T-helper 1 cell treated with Interleukin-12 subunit alpha and Interleukin-12 subunit beta and Interleukin-4 antibody, amounts not matched to agents 30 μg/mL and 1 μg/mL, for 36 hours (primary cell): Measurements from ENCODE around the gene RAI1.

Experiments
- H3K27ac Mint-ChIP-seq: one replicate; pipeline ENCODE4 v1.8.0; 2021; ENCODE audit warnings: mild to moderate bottlenecking, mixed read lengths
- H3K27me3 Mint-ChIP-seq: one replicate; pipeline ENCODE4 v1.8.0; 2021; ENCODE audit warnings: low read depth, mixed read lengths
- H3K36me3 Mint-ChIP-seq: one replicate; pipeline ENCODE4 v1.8.0; 2021; ENCODE audit warnings: low read depth, mixed read lengths
- H3K4me1 Mint-ChIP-seq: one replicate; pipeline ENCODE4 v1.8.0; 2021; ENCODE audit warnings: low read depth, mixed read lengths
- H3K4me3 Mint-ChIP-seq: one replicate; pipeline ENCODE4 v1.8.0; 2021; ENCODE audit warnings: mild to moderate bottlenecking, moderate library complexity, mixed read lengths
- H3K9me3 Mint-ChIP-seq: one replicate; pipeline ENCODE4 v1.8.0; 2021; ENCODE audit warnings: mixed read lengths

Gene RAI1

DNA sequence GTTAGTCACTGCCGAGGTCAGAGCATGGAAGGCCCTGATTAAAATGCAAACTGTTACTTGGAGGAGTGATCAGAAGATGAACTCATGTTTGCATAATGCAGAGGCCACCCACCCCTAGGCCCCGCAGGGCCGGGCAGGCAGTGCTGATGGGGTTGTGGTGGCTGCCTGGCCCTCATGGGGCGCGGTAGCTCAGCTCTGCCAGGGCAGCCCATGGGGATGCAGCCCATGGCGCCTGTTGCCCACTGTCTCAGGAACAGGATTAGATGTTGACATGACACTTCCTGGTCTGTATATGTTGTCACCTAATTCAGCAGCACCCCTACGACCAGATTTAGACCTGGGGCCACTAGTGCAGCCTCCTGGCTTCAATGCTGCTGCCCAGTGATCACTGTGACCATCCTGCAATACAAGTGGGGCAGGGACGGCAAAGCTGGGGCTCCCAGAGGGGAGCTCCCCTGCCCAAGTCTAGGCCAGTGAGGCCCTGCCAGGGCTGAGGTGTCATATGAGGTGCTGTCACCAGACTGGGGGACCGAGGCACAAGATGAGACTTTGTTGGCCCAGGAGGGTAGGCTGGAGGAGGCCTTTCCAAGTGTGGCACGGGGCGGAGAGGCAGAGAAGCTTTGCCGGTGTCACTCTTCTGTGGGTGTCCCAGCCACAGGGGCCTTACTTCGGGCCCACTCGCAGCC is 49.1 kb downstream of the RAI1 start:
- peaks cover 5% of the 10 kb centered on the region for H3K27me3 Mint-ChIP-seq
- H3K4me1 Mint-ChIP-seq = peaks cover 21% of the 10 kb centered on the region
- no peak overlapping the region for H3K27ac Mint-ChIP-seq
- H3K9me3 Mint-ChIP-seq = no peaks in the 10 kb centered on the region
- no peak overlapping the region for H3K4me3 Mint-ChIP-seq
- peaks cover 5% of the 10 kb centered on the region for H3K36me3 Mint-ChIP-seq

DNA sequence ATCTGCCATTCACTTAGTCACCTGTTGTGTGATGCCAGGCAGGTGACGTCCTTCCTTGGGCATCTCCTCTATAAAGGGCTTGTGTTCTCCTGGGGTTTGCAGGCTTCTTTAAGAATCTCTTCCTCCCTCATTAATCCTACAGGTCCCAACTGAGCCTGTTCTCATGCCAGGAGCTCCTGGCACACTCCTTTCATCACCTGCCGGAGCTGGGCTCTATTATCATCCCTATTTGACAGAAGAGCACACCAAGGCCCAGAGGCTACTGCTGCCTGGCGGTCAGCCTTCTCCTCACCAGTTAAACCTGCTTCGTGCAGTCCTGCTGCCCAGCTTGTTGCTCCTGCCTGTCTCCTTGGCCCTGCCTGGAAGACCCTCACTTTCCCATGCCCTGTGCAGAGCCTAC is 51.2 kb downstream of the RAI1 start:
- peaks cover 13% of the 10 kb centered on the region for H3K4me1 Mint-ChIP-seq
- no peaks in the 10 kb centered on the region for H3K27me3 Mint-ChIP-seq
- no peak overlapping the region for H3K4me3 Mint-ChIP-seq
- no peaks in the 10 kb centered on the region for H3K9me3 Mint-ChIP-seq
- no peak overlapping the region for H3K27ac Mint-ChIP-seq
- H3K36me3 Mint-ChIP-seq = no peaks in the 10 kb centered on the region

DNA sequence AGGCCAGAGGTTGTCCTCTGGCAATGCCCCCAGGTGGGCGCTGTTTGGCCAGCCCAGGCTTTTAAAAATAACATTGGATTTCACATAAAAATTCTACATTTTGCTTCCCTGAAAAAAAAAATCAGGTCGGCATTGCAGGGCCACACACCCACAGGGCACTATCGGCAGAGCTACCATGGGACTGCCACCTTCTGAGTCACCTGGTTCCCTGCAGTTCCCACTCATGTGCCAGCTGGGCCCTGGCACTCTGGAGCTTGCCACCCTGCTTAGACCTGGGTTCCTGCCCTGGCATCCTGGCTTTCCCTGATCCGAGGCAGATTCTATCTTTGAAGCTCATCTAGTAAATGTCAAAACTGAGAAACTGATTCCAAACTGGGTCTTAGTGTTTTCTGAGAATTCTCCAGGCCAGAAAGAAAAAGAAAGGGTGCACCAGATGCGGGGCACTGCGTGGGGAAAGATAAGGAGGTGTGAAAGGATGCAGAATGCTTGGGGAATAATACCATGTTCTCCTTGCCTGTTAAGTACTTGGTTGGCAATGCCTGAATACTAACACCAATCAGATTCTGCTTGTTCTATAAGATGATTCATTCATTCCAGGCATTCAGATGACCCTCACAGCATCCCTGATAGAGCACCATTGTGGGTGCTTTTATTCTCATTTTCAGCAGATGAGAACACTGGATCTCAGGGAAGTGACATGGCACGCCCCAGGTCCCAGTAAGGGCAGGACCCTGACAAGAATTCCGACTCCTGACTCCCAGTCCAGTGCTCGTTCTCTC is 51.8 kb downstream of the RAI1 start:
- Mint-ChIP-seq H3K36me3 (no peaks in the 10 kb centered on the region), H3K27ac (no peak overlapping the region), H3K9me3 (no peaks in the 10 kb centered on the region), H3K4me1 (peaks cover 10% of the 10 kb centered on the region), H3K4me3 (no peak overlapping the region), H3K27me3 (no peaks in the 10 kb centered on the region)

- no peaks in the 10 kb centered on the region for H3K9me3 Mint-ChIP-seq
- no peaks in the 10 kb centered on the region for H3K36me3 Mint-ChIP-seq
- H3K27ac Mint-ChIP-seq = no peak overlapping the region
- no peaks in the 10 kb centered on the region for H3K27me3 Mint-ChIP-seq
- H3K4me1 Mint-ChIP-seq = peaks cover 16% of the 10 kb centered on the region
- no peak overlapping the region for H3K4me3 Mint-ChIP-seq
Observed at GRCh38 chr17:17736205-17737183, 55.2 kb downstream of the RAI1 start.

DNA sequence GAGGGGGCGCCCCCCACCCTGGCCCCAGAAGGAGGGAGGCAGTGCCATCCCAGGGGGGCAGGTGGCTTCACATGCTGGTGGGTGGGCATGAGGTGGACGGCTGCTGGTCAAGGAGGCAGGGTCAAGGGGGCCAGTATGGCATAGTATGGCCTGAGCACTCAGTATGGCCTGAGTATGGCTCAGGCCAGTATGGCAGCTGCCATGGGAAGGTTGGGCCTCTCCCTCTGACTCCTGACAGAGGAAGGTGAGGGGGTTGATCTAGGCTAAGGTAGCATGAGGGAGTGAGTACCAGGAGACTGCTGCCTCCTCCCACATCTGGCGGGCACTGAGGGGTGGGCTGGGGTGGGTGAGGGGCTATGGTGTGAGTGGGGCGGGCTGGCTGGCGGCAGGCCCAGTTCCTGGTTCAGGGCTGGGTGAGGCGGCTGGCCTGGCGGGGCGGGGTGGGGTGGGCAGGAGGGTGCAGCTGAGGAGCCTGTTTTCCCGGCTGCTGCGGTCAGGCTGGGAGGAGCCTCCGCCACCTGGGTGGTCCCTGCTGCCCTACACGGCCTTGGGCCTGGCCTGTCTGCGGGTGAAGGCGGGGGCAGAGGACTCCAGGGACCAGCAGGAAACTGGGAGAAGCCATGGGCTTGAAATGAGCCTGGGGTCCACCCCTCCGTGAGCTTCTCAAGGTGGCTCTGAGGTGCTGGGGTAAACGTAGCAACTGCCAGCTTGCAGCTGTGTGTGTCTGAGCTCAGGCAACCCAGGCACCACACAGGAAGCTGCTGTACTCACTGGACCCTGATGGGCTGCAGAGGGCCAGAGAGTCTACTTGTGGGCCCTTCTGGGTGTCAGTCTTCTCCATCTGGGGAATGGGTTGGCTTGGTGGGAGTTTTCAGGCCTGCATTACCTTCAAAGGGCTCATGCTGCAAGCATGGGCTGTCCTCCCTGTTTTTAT is 57.0 kb downstream of the RAI1 start:
- Mint-ChIP-seq H3K4me3 (no peak overlapping the region), H3K27ac (no peak overlapping the region), H3K36me3 (no peaks in the 10 kb centered on the region), H3K9me3 (no peaks in the 10 kb centered on the region), H3K27me3 (no peaks in the 10 kb centered on the region), H3K4me1 (peaks cover 16% of the 10 kb centered on the region)

DNA sequence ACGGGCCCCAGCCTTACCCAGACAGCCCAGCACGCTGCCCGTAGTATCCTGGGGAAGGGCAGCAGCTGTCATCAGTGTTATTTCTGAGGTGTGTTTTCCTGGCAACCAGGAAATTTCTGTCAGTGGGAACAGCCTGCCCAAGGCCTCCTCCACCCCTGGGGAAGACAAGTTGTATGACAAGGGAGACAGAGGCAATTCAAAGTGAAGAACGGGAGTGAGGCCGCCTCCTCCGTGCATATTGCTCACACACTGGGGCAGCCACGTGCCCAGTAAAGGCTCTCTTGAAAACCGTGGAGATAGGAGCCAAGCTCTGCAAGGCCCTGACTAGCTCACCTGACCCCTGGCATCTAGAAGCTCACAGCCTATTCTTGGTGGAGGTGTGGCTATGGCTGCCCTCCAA is 57.6 kb downstream of the RAI1 start:
- Mint-ChIP-seq H3K36me3 (no peaks in the 10 kb centered on the region), H3K27me3 (no peaks in the 10 kb centered on the region), H3K4me3 (no peak overlapping the region), H3K27ac (no peak overlapping the region), H3K4me1 (peaks cover 12% of the 10 kb centered on the region), H3K9me3 (no peaks in the 10 kb centered on the region)

DNA sequence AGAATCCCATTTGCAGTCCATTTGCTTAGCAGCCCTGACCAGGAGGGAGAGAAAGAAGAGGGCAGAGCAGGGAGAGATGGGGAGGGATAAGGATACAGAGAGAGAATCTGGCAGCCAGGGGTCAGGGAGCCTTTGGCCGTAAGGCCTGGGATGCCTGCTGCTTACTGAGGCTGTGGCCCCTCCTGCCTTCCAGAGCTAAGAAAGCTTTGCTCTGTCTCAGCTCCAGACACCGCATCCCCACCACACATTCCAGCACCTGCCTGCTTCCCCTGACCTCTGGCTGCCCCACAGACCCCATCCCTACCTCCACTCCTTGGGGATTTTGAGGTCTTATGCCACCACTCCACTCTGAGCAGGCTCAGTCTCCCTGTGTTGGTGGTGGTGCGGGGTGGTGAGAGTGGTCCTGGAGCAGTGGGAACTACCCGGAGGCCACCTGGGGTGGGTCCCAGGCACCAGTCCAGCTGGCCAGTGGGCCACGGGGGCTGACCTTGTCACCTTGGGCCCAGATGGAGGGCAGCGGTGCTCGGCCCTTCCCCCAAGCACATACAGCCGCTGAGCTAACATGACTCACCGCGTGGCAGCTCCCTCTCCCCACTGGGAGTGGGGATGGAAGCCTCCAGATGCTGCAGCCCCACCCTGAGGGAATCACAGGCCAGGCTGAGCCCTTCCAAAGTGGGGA is 58.3 kb downstream of the RAI1 start:
- Mint-ChIP-seq H3K36me3 (no peaks in the 10 kb centered on the region), H3K4me1 (peaks cover 10% of the 10 kb centered on the region), H3K27ac (no peak overlapping the region), H3K27me3 (no peaks in the 10 kb centered on the region), H3K4me3 (no peak overlapping the region), H3K9me3 (no peaks in the 10 kb centered on the region)

GRCh38 chr17:17740615-17741348 is 59.5 kb downstream of the RAI1 start:
- Mint-ChIP-seq H3K4me1 (peaks cover 11% of the 10 kb centered on the region), H3K27ac (no peak overlapping the region), H3K9me3 (no peaks in the 10 kb centered on the region), H3K27me3 (no peaks in the 10 kb centered on the region), H3K4me3 (no peak overlapping the region), H3K36me3 (no peaks in the 10 kb centered on the region)

GRCh38 chr17:17741349-17742023 is 60.2 kb downstream of the RAI1 start:
- H3K27me3 Mint-ChIP-seq = no peaks in the 10 kb centered on the region
- no peak overlapping the region for H3K4me3 Mint-ChIP-seq
- H3K4me1 Mint-ChIP-seq = peaks cover 11% of the 10 kb centered on the region
- no peaks in the 10 kb centered on the region for H3K9me3 Mint-ChIP-seq
- no peaks in the 10 kb centered on the region for H3K36me3 Mint-ChIP-seq
- H3K27ac Mint-ChIP-seq = no peak overlapping the region

- Mint-ChIP-seq H3K27ac (no peak overlapping the region), H3K4me3 (no peak overlapping the region), H3K27me3 (no peaks in the 10 kb centered on the region), H3K4me1 (peaks cover 11% of the 10 kb centered on the region), H3K36me3 (no peaks in the 10 kb centered on the region), H3K9me3 (no peaks in the 10 kb centered on the region)
Observed at GRCh38 chr17:17742133-17742621, 60.9 kb downstream of the RAI1 start.

GRCh38 chr17:17742688-17743390 is 61.6 kb downstream of the RAI1 start:
- Mint-ChIP-seq H3K36me3 (no peaks in the 10 kb centered on the region), H3K9me3 (no peaks in the 10 kb centered on the region), H3K27me3 (no peaks in the 10 kb centered on the region), H3K4me3 (no peak overlapping the region), H3K4me1 (peaks cover 11% of the 10 kb centered on the region), H3K27ac (no peak overlapping the region)
